K562 (cell line): ENCODE results near the gene NRN1L. TPM values are rescaled to one million over a fixed set of nuclear protein-coding genes. Genes with fewer than 3 reads are reported as not detected.

Experiments used
- BHLHE40 ChIP-seq: IDR thresholded peaks from 2 replicates; pipeline ENCODE4 v1.6.1; 2011; ENCODE audit warnings: low read length, improper control_type of control experiment
- CEBPG ChIP-seq, 3 experiments: fragments of 200-800 bp in 1 of 3; sonication (Bioruptor generic) in 1 of 3; sonication (generic) in 1 of 3; formaldehyde crosslinking in 1 of 3; IDR thresholded peaks in 2 of 3; conservative IDR thresholded peaks in 1 of 3; 2 replicates each; pipeline versions ENCODE4 v1.6.1 to v1.8.0; 2016 to 2022; ENCODE audit warnings: missing compliant biosample characterization in 2 of 3, missing genetic modification characterization in 2 of 3, mild to moderate bottlenecking in 1 of 3, missing genetic modification reagents in 1 of 3
- FOSL1 ChIP-seq: fragments of 200-800 bp; sonication (Bioruptor generic); conservative IDR thresholded peaks from 2 replicates; pipeline ENCODE4 v1.6.1; 2016; ENCODE audit warnings: missing genetic modification characterization, missing compliant biosample characterization
- FOXJ3 ChIP-seq: sonication (generic); formaldehyde crosslinking; IDR thresholded peaks from 2 replicates; pipeline ENCODE4 v1.4.0; 2020; ENCODE audit warnings: mild to moderate bottlenecking, missing genetic modification reagents
- HINFP ChIP-seq: fragments of 450-650 bp; conservative IDR thresholded peaks from 2 replicates; pipeline ENCODE4 v1.6.1; 2016; ENCODE audit warnings: missing genetic modification characterization, low read depth, mild to moderate bottlenecking, control low read depth, missing compliant biosample characterization
- JUN ChIP-seq, 2 experiments: sonication (generic) in 1 of 2; formaldehyde crosslinking in 1 of 2; IDR thresholded peaks; 2 replicates each; pipeline versions ENCODE4 v1.6.1 to v1.8.0; 2012 to 2022; ENCODE audit warnings: borderline replicate concordance in 2 of 2, mild to moderate bottlenecking in 2 of 2, improper control_type of control experiment in 1 of 2, low read depth in 1 of 2, low read length in 1 of 2, missing genetic modification reagents in 1 of 2
- LEF1 ChIP-seq: fragments of 450-650 bp; IDR thresholded peaks from 2 replicates; pipeline ENCODE4 v1.6.1; 2016; ENCODE audit warnings: mild to moderate bottlenecking
- NR0B1 ChIP-seq: fragments of 450-650 bp; IDR thresholded peaks from one replicate; pipeline ENCODE4 v1.6.1; 2018; ENCODE audit warnings: mild to moderate bottlenecking, moderate library complexity; ENCODE audit not compliant: partially characterized antibody
- NR2C2 ChIP-seq, 2 experiments: fragments of 200-800 bp in 1 of 2; sonication (Bioruptor generic) in 1 of 2; sonication (generic) in 1 of 2; formaldehyde crosslinking in 1 of 2; IDR thresholded peaks; 2 replicates each; pipeline versions ENCODE4 v1.6.1 to v1.8.0; 2016 to 2022; ENCODE audit warnings: mild to moderate bottlenecking in 1 of 2, missing compliant biosample characterization in 1 of 2, missing genetic modification characterization in 1 of 2, missing genetic modification reagents in 1 of 2
- RBBP5 ChIP-seq: fragments of 200-600 bp; sonication (generic); IDR thresholded peaks from 2 replicates; pipeline ENCODE4 v1.6.1; 2012; ENCODE audit warnings: borderline replicate concordance, mild to moderate bottlenecking, low read length, control low read depth, inconsistent platforms; ENCODE audit not compliant: insufficient read depth, poor library complexity, severe bottlenecking
- RCOR1 ChIP-seq, 2 experiments: IDR thresholded peaks; 2 replicates each; pipeline ENCODE4 v1.6.1; 2012; ENCODE audit warnings: low read depth in 2 of 2, low read length in 2 of 2, borderline replicate concordance in 1 of 2, improper control_type of control experiment in 1 of 2
- RNF2 ChIP-seq: sonication (generic); IDR thresholded peaks from 2 replicates; pipeline ENCODE4 v1.6.1; 2016
- SPI1 ChIP-seq: IDR thresholded peaks from 2 replicates; pipeline ENCODE4 v1.6.1; 2011; ENCODE audit warnings: low read depth, low read length, control low read depth, borderline replicate concordance
- SRSF1 ChIP-seq: fragments of 200-400 bp; formaldehyde crosslinking; IDR thresholded peaks from 2 replicates; pipeline ENCODE4 v1.6.1; 2017; ENCODE audit warnings: mild to moderate bottlenecking, low read depth, low read length, moderate library complexity
- THRB ChIP-seq: fragments of 450-650 bp; formaldehyde crosslinking; conservative IDR thresholded peaks from 2 replicates; pipeline ENCODE4 v1.4.0; 2022; ENCODE audit warnings: mild to moderate bottlenecking, missing genetic modification characterization
- USF1 ChIP-seq: sonication (generic); formaldehyde crosslinking; IDR thresholded peaks from 2 replicates; pipeline ENCODE4 v1.9.0; 2022; ENCODE audit warnings: mild to moderate bottlenecking, missing genetic modification reagents
- ZFP36 ChIP-seq: fragments of 150-350 bp; IDR thresholded peaks from 2 replicates; pipeline ENCODE4 v1.6.1; 2018; ENCODE audit warnings: low read length, low read depth; ENCODE audit not compliant: partially characterized antibody
- ZKSCAN3 ChIP-seq: fragments of 250-450 bp; sonication (Bioruptor Pico); IDR thresholded peaks from 2 replicates; pipeline ENCODE4 v1.4.0; 2020
- ZNF23 ChIP-seq: fragments of 250-450 bp; sonication (Bioruptor Pico); IDR thresholded peaks from 2 replicates; pipeline ENCODE4 v1.4.0; 2020; ENCODE audit warnings: mild to moderate bottlenecking
- ZNF408 ChIP-seq: fragments of 250-450 bp; sonication (Bioruptor Pico); IDR thresholded peaks from 2 replicates; pipeline ENCODE4 v1.4.0; 2020; ENCODE audit warnings: low read depth, mild to moderate bottlenecking, moderate library complexity
- ZNF561 ChIP-seq: fragments of 450-650 bp; formaldehyde crosslinking; conservative IDR thresholded peaks from 2 replicates; pipeline ENCODE4 v1.4.0; 2020; ENCODE audit warnings: mild to moderate bottlenecking, moderate library complexity
- ZSCAN29 ChIP-seq: fragments of 450-650 bp; IDR thresholded peaks from 2 replicates; pipeline ENCODE4 v1.6.1; 2017
- polyA plus RNA-seq, 8 experiments: library from polyadenylated mRNA; depleted of rRNA in 4 of 8; stranded (reverse) in 5 of 8; unstranded in 3 of 8; fragments of >200 nt; fragmentation: Nextera tagmentation in 2 of 8; fragmentation: Illumina TruSeq in 1 of 8; extraction: Ambion mirVana in 2 of 8; extraction: Trizol in 1 of 8; gene quantifications; 2 replicates each; pipeline versions ENCODE4 v1.2.1 to v1.2.3, GENCODE V29; 2011 to 2014; ENCODE audit warnings: inconsistent platforms in 1 of 8, missing spikeins in 1 of 8
- total RNA-seq, 7 experiments: library from RNA; depleted of rRNA in 6 of 7; stranded (reverse); fragments of >200 nt in 6 of 7; fragmentation: Illumina TruSeq in 2 of 7; extraction: Trizol in 2 of 7; gene quantifications; 2 replicates each; pipeline versions ENCODE4 v1.2.1 to v1.2.3, GENCODE V29; 2011 to 2021; ENCODE audit warnings: low replicate concordance in 1 of 7

The NRN1L gene
- total and polyA plus RNA-seq, 9 of the 15 experiments (the other 6 are each of a cell fraction or from before 2014, with no cell fraction given), result 0.22 to 0.86 (median 0.61) TPM; not detected in 5

GRCh38 chr16:67857547-67858233 lies 27.0 kb upstream of the NRN1L start (continued):
- TF ChIP-seq THRB (CRISPR knock-in tag) (no peak), RCOR1 (IDR thresholded peaks at IDR 0.05; ENCODE audit: borderline replicate concordance in 1 of 2, low read depth in 2 of 2, low read length in 2 of 2) (peak in 1 of 2 experiments; percentile 7; a peak in 1 of 4 replicates), NR0B1 (no peak), LEF1 (no peak), ZNF561 (CRISPR knock-in tag) (no peak), JUN (IDR thresholded peaks at IDR 0.05; ENCODE audit: borderline replicate concordance, low read depth, low read length) (peak; percentile 46; the same call in 1 of the 2 replicates), JUN (CRISPR knock-in tag; IDR thresholded peaks at IDR 0.05; ENCODE audit: borderline replicate concordance) (no peak), ZKSCAN3 (no peak), RNF2 (no peak), ZNF23 (CRISPR knock-in tag) (no peak), BHLHE40 (0 out of 2 replicates have a peak, but pooled peaks have one; percentile 6), FOSL1 (peak; percentile 96), FOXJ3 (CRISPR knock-in tag) (peak; percentile 91), RBBP5 (no peak), ZFP36 (no peak), ZNF408 (CRISPR knock-in tag) (no peak), USF1 (CRISPR knock-in tag) (no peak), HINFP (tag) (no peak), NR2C2 (CRISPR knock-in tag; IDR thresholded peaks at IDR 0.05) (no peak), NR2C2 (tag; IDR thresholded peaks at IDR 0.05) (peak; percentile 24; the same call in 1 of the 2 replicates), SPI1 (peak; percentile 75), SRSF1 (no peak), CEBPG (CRISPR knock-in tag; IDR thresholded peaks at IDR 0.05) (no peak), CEBPG (tag; conservative IDR thresholded peaks at IDR 0.05 in 1 of 2, IDR thresholded peaks at IDR 0.05 in 1 of 2) (peak; percentile 13 to 70; a peak in 2 of 4 replicates), ZSCAN29 (no peak)
